K562 (cell line): Measurements from ENCODE around the gene MMEL1. TPM values are rescaled to one million over a fixed set of nuclear protein-coding genes. Genes with fewer than 3 reads are reported as not detected.

Experiments used
- CTBP1 ChIP-seq: fragments of 450-650 bp; IDR thresholded peaks from 2 replicates; pipeline ENCODE4 v1.6.1; 2016; ENCODE audit warnings: borderline replicate concordance
- FUS ChIP-seq: fragments of 200-400 bp; formaldehyde crosslinking; optimal IDR thresholded peaks from 2 replicates; pipeline ENCODE3; 2017; ENCODE audit warnings: low read depth, low read length
- IRF1 ChIP-seq: sonication (generic); formaldehyde crosslinking; IDR thresholded peaks from 2 replicates; pipeline ENCODE4 v1.8.0; 2022; ENCODE audit warnings: missing genetic modification reagents, mild to moderate bottlenecking, borderline replicate concordance
- NUFIP1 ChIP-seq: fragments of 450-650 bp; IDR thresholded peaks from 2 replicates; pipeline ENCODE4 v1.6.1; 2018; ENCODE audit not compliant: partially characterized antibody
- OTX1 ChIP-seq: fragments of 450-650 bp; formaldehyde crosslinking; IDR thresholded peaks from 2 replicates; pipeline ENCODE4 v1.4.0; 2022; ENCODE audit warnings: mild to moderate bottlenecking
- SNRNP70 ChIP-seq: fragments of 200-400 bp; formaldehyde crosslinking; optimal IDR thresholded peaks from 2 replicates; pipeline ENCODE3; 2017; ENCODE audit warnings: low read depth, low read length
- ZFX ChIP-seq: sonication (generic); formaldehyde crosslinking; IDR thresholded peaks from 2 replicates; pipeline ENCODE4 v1.8.0; 2022; ENCODE audit warnings: mild to moderate bottlenecking, missing genetic modification reagents, moderate library complexity
- ZNF274 ChIP-seq: IDR thresholded peaks from 2 replicates; pipeline ENCODE4 v1.6.1; 2011; ENCODE audit warnings: low read depth, mild to moderate bottlenecking, low read length, moderate library complexity, borderline replicate concordance
- ZNF280B ChIP-seq: fragments of 250-450 bp; sonication (Bioruptor Pico); IDR thresholded peaks from 2 replicates; pipeline ENCODE4 v1.5.1; 2021; ENCODE audit warnings: mild to moderate bottlenecking
- ZNF3 ChIP-seq: fragments of 250-450 bp; sonication (Bioruptor Pico); IDR thresholded peaks from 2 replicates; pipeline ENCODE4 v1.5.0; 2021; ENCODE audit warnings: mild to moderate bottlenecking, moderate library complexity
- ZNF324 ChIP-seq: fragments of 250-450 bp; sonication (Bioruptor Pico); IDR thresholded peaks from 2 replicates; pipeline ENCODE4 v1.4.0; 2020; ENCODE audit warnings: mild to moderate bottlenecking
- polyA plus RNA-seq, 8 experiments: library from polyadenylated mRNA; depleted of rRNA in 4 of 8; stranded (reverse) in 5 of 8; unstranded in 3 of 8; fragments of >200 nt; fragmentation: Nextera tagmentation in 2 of 8; fragmentation: Illumina TruSeq in 1 of 8; extraction: Ambion mirVana in 2 of 8; extraction: Trizol in 1 of 8; gene quantifications; 2 replicates each; pipeline versions ENCODE4 v1.2.1 to v1.2.3, GENCODE V29; 2011 to 2014; ENCODE audit warnings: inconsistent platforms in 1 of 8, missing spikeins in 1 of 8
- total RNA-seq, 7 experiments: library from RNA; depleted of rRNA in 6 of 7; stranded (reverse); fragments of >200 nt in 6 of 7; fragmentation: Illumina TruSeq in 2 of 7; extraction: Trizol in 2 of 7; gene quantifications; 2 replicates each; pipeline versions ENCODE4 v1.2.1 to v1.2.3, GENCODE V29; 2011 to 2021; ENCODE audit warnings: low replicate concordance in 1 of 7

Gene MMEL1
- total and polyA plus RNA-seq, 9 of the 15 experiments (the other 6 are each of a cell fraction or from before 2014, with no cell fraction given), result not detected

GRCh38 chr1:2541619-2542245, 91.1 kb downstream of the MMEL1 start (continued):
- TF ChIP-seq IRF1 (CRISPR knock-in tag) (no peak), ZNF274 (no peak), SNRNP70 (no peak), ZNF280B (CRISPR knock-in tag) (no peak), CTBP1 (peak; percentile 75), ZFX (CRISPR knock-in tag) (peak; percentile 78), FUS (no peak), NUFIP1 (no peak), OTX1 (CRISPR knock-in tag) (no peak), ZNF324 (CRISPR knock-in tag) (no peak), ZNF3 (CRISPR knock-in tag) (no peak)
